IMR-90 (cell line): ENCODE measurements around the gene RNGTT. TPM values are rescaled to one million over a fixed set of nuclear protein-coding genes. Genes with fewer than 3 reads are reported as not detected.
A peak's percentile ranks its signal among the peaks of the same experiment; 100 is the strongest.

ENCODE experiments used
- ATAC-seq: fragments of 200-7000 bp; cut with Tn5 transposase; 2 replicates; pipeline ENCODE4 v1.9.1; 2020; ENCODE audit warnings: low read depth, mild to moderate bottlenecking, moderate library complexity
- BruUV-seq: library from RNA; stranded (reverse); fragments of 400-500 nt; replicated peaks from 2 replicates; lab custom pipeline; 2021; lab: Mats Ljungman, UMichigan
- CTCF ChIA-PET: fragments of 300-600 bp; formaldehyde crosslinking; extraction: SDS; loops from one replicate; lab custom pipeline; 2021; ENCODE audit warnings: antibody characterized with exemption; lab: Yijun Ruan, JAX
- POLR2A ChIA-PET: fragments of 300-600 bp; sonication (Branson Sonifier 250); formaldehyde crosslinking; loops from one replicate; lab custom pipeline; 2022; ENCODE audit warnings: antibody characterized with exemption; ENCODE audit not compliant: unreplicated experiment; lab: Charles Lee
- DNase-seq: peaks from one replicate; pipeline ENCODE4 v3.0.0; 2013
- H2AFZ ChIP-seq: replicated peaks from 2 replicates; pipeline ENCODE3; 2013; ENCODE audit warnings: low read length, mild to moderate bottlenecking; ENCODE audit not compliant: poor library complexity
- H2AK5ac ChIP-seq: 2 replicates; pipeline ENCODE4 v1.6.1; 2013; ENCODE audit warnings: low read depth, low read length, inconsistent platforms
- H2AK9ac ChIP-seq: replicated peaks from 2 replicates; pipeline ENCODE3; 2013; ENCODE audit warnings: mild to moderate bottlenecking, low read depth, low read length, moderate library complexity; ENCODE audit not compliant: poor library complexity
- H2BK120ac ChIP-seq: 2 replicates; pipeline ENCODE4 v1.6.1; 2013; ENCODE audit warnings: low read depth, low read length, inconsistent platforms
- H2BK15ac ChIP-seq: 3 replicates; pipeline ENCODE4 v1.6.1; 2013; ENCODE audit warnings: low read depth, low read length, inconsistent platforms
- H2BK20ac ChIP-seq: 2 replicates; pipeline ENCODE4 v1.6.1; 2013; ENCODE audit warnings: low read depth, mild to moderate bottlenecking, inconsistent platforms, low read length, moderate library complexity
- H2BK5ac ChIP-seq: 2 replicates; pipeline ENCODE4 v1.6.1; 2013; ENCODE audit warnings: mild to moderate bottlenecking, low read depth, low read length, inconsistent platforms; ENCODE audit not compliant: poor library complexity, severe bottlenecking
- H3K14ac ChIP-seq: replicated peaks from 2 replicates; pipeline ENCODE4 v1.6.1; 2013; ENCODE audit warnings: low read depth, low read length, inconsistent platforms
- H3K18ac ChIP-seq: 2 replicates; pipeline ENCODE4 v1.6.1; 2013; ENCODE audit warnings: low read depth, low read length, control low read depth
- H3K23ac ChIP-seq: 2 replicates; pipeline ENCODE4 v1.6.1; 2013; ENCODE audit warnings: low read depth, low read length, inconsistent platforms
- H3K27ac ChIP-seq: 2 replicates; pipeline ENCODE4 v1.5.1; 2013; ENCODE audit warnings: mild to moderate bottlenecking, control low read depth, low read length; ENCODE audit not compliant: insufficient read depth
- H3K27me3 ChIP-seq: 2 replicates; pipeline ENCODE4 v1.6.1; 2013; ENCODE audit warnings: low read length; ENCODE audit not compliant: control insufficient read depth, insufficient read depth
- H3K36me3 ChIP-seq: 2 replicates; pipeline ENCODE4 v1.6.1; 2013; ENCODE audit warnings: low read length, mixed read lengths; ENCODE audit not compliant: control insufficient read depth, insufficient read depth
- H3K4ac ChIP-seq: 2 replicates; pipeline ENCODE4 v1.6.1; 2013; ENCODE audit warnings: low read depth, low read length, inconsistent platforms
- H3K4me1 ChIP-seq: 2 replicates; pipeline ENCODE4 v1.6.1; 2013; ENCODE audit warnings: low read length, mixed read lengths; ENCODE audit not compliant: control insufficient read depth, insufficient read depth
- H3K4me2 ChIP-seq: 2 replicates; pipeline ENCODE4 v1.6.1; 2013; ENCODE audit warnings: low read depth, mild to moderate bottlenecking, control low read depth, low read length, moderate library complexity
- H3K4me3 ChIP-seq: 2 replicates; pipeline ENCODE4 v1.5.1; 2013; ENCODE audit warnings: low read depth, mild to moderate bottlenecking, control low read depth, low read length, moderate library complexity; ENCODE audit not compliant: insufficient read depth
- H3K56ac ChIP-seq: 2 replicates; pipeline ENCODE4 v1.6.1; 2013; ENCODE audit warnings: low read length, inconsistent platforms; ENCODE audit not compliant: insufficient read depth; ENCODE audit errors: extremely low read depth
- H3K79me1 ChIP-seq, 2 experiments: 2 replicates each; pipeline ENCODE4 v1.6.1; 2013; ENCODE audit warnings: low read length in 2 of 2, inconsistent platforms in 1 of 2, low read depth in 1 of 2
- H3K9ac ChIP-seq: 2 replicates; pipeline ENCODE4 v1.6.1; 2013; ENCODE audit warnings: low read depth, low read length, control low read depth
- H3K9me1 ChIP-seq: 2 replicates; pipeline ENCODE4 v1.6.1; 2013; ENCODE audit warnings: low read length, inconsistent platforms; ENCODE audit not compliant: insufficient read depth
- H3K9me3 ChIP-seq: 2 replicates; pipeline ENCODE4 v1.6.1; 2013; ENCODE audit warnings: low read length; ENCODE audit not compliant: control insufficient read depth, insufficient read depth
- H4K20me1 ChIP-seq: 2 replicates; pipeline ENCODE4 v1.6.1; 2013; ENCODE audit warnings: low read length, inconsistent platforms; ENCODE audit not compliant: insufficient read depth
- H4K5ac ChIP-seq: 2 replicates; pipeline ENCODE4 v1.6.1; 2013; ENCODE audit warnings: mild to moderate bottlenecking, low read depth, low read length, control low read depth
- H4K8ac ChIP-seq, 2 experiments: 2 replicates each; pipeline ENCODE4 v1.6.1; 2013; ENCODE audit warnings: low read depth in 2 of 2, low read length in 2 of 2, control low read depth in 1 of 2, inconsistent platforms in 1 of 2
- H4K91ac ChIP-seq: 2 replicates; pipeline ENCODE4 v1.6.1; 2013; ENCODE audit warnings: low read depth, low read length, inconsistent platforms; ENCODE audit not compliant: insufficient read depth
- BHLHE40 ChIP-seq: fragments of 150-350 bp; IDR thresholded peaks from 2 replicates; pipeline ENCODE4 v1.6.1; 2016; ENCODE audit warnings: mild to moderate bottlenecking, low read depth, low read length
- CHD1 ChIP-seq: IDR thresholded peaks from 2 replicates; pipeline ENCODE4 v1.6.1; 2012; ENCODE audit warnings: low read depth, low read length, improper control_type of control experiment
- FOS ChIP-seq: fragments of 150-350 bp; IDR thresholded peaks from 2 replicates; pipeline ENCODE4 v1.6.1; 2016; ENCODE audit warnings: low read depth, low read length
- MAZ ChIP-seq: IDR thresholded peaks from 2 replicates; pipeline ENCODE4 v1.6.1; 2012; ENCODE audit warnings: low read depth, mild to moderate bottlenecking, low read length, improper control_type of control experiment, moderate library complexity, borderline replicate concordance
- MXI1 ChIP-seq: IDR thresholded peaks from 2 replicates; pipeline ENCODE4 v1.6.1; 2012; ENCODE audit warnings: low read depth, mild to moderate bottlenecking, low read length, moderate library complexity, borderline replicate concordance
- NFE2L2 ChIP-seq: fragments of 150-350 bp; IDR thresholded peaks from 2 replicates; pipeline ENCODE4 v1.6.1; 2016; ENCODE audit warnings: low read depth, mild to moderate bottlenecking, low read length
- SMC3 ChIP-seq: fragments of 150-350 bp; IDR thresholded peaks from 2 replicates; pipeline ENCODE4 v1.6.1; 2016; ENCODE audit warnings: low read depth, mild to moderate bottlenecking, antibody characterized with exemption, low read length, moderate library complexity
- WGBS, 2 experiments: methylation state at CpG; one replicate each; pipeline versions ENCODE4 v1.1.5 to v1.1.7; 2013; ENCODE audit warnings: missing lambda C conversion rate in 2 of 2; ENCODE audit not compliant: insufficient read length in 1 of 2; ENCODE audit errors: extremely low coverage in 2 of 2; 5-methylcytosine and 5-hydroxymethylcytosine counted together
- dilution Hi-C: fragments of 300-500 bp; cut with HindIII; formaldehyde crosslinking; loops from one replicate; pipeline ENCODE4 v1.14.3; 2018; ENCODE audit warnings: low sequenced_read_pairs; ENCODE audit not compliant: unreplicated experiment
- in situ Hi-C: fragments of 300-500 bp; cut with MboI; formaldehyde crosslinking; loops from 3 replicates; pipeline ENCODE4 v1.14.3; 2019; ENCODE audit warnings: low sequenced_read_pairs, inconsistent platforms, mixed read lengths
- intact Hi-C: fragments of 100-400 bp; cut with micrococcal nuclease; formaldehyde crosslinking; loops from 2 replicates; pipeline ENCODE4 v1.10.0; 2022
- polyA plus RNA-seq, 3 experiments: library from polyadenylated mRNA; depleted of rRNA; stranded (reverse); fragments of >200 nt; gene quantifications; 2 replicates each; pipeline ENCODE4 v1.2.3, GENCODE V29; 2012; ENCODE audit warnings: low replicate concordance in 1 of 3
- total RNA-seq: library from RNA; depleted of rRNA; stranded (reverse); fragments of >200 nt; gene quantifications from 2 replicates; pipeline ENCODE4 v1.2.3, GENCODE V29; 2012

The RNGTT gene
- total and polyA plus RNA-seq, 2 of the 4 experiments (the other 2 are of a cell fraction): 5.4 to 21.7 TPM

DNA sequence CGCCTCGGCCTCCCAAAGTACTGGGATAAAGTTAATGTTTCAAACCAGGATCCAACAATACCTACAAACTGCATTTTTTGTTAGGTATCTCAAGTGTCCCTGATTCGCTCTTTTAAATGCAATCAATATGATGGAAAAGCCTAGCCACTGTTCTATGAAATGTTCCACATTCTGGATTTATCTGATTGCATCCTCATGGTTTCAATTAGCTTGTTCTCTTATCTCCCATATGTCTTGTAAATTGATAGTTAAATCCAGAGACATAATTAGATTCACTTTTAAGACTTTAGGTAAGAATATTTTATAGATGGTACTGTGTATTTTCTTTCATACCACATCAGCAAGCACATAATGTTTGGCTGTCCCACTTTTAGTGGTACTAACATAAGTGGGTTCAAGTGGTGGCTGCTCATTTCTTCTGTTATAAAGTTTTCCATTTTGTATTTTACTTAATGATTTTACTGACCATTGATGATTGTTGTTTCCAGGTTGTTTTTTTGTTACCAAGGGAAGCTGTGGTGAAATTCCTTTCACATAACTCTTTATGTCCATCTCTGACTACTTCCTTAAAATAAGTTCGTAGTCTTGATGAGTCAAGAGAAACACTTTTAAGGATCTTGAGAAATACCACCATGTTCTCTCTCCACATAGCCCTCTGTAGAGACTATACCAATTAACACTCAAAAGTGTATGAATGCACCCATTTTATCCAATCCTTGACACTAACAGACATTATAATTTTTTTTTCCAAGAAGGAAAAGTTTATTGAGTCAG, 40.5 kb downstream of the RNGTT start:
- Histone ChIP-seq H3K14ac (no peak overlapping the region), H3K56ac (no peak overlapping the region), H3K23ac (no peak overlapping the region), H4K20me1 (no peaks in the 10 kb centered on the region), H3K18ac (no peak overlapping the region), H3K9ac (no peak overlapping the region), H3K4ac (no peak overlapping the region), H4K91ac (no peak overlapping the region), H3K27ac (no peak overlapping the region), H2BK20ac (no peak overlapping the region), H3K4me1 (no peaks in the 10 kb centered on the region), H2AFZ (no peak overlapping the region), H2BK120ac (no peak overlapping the region), H4K8ac (no peak overlapping the region), H3K4me2 (no peak overlapping the region), H2AK9ac (no peak overlapping the region), H2BK5ac (no peak overlapping the region), H3K9me1 (no peaks in the 10 kb centered on the region), H3K9me3 (no peaks in the 10 kb centered on the region), H3K36me3 (peaks cover 5% of the 10 kb centered on the region), H2AK5ac (no peak overlapping the region), H4K5ac (no peak overlapping the region), H3K27me3 (no peaks in the 10 kb centered on the region), H3K4me3 (no peak overlapping the region), H2BK15ac (no peak overlapping the region), H3K79me1 (no peaks in the 10 kb centered on the region)
- DNase-seq (peak; percentile 8), ATAC-seq (no peak)
- no peak for TF ChIP-seq FOS
- no peak for TF ChIP-seq SMC3
- TF ChIP-seq CHD1: no peak
- TF ChIP-seq BHLHE40: no peak
- TF ChIP-seq MAZ: no peak
- TF ChIP-seq MXI1: no peak
- TF ChIP-seq NFE2L2: no peak
- BruUV-seq: no TSS peak
- CTCF ChIA-PET: interaction anchor here (0.6 kb wide), 1 partner anchor 1524 kb away, joined by 4 read pairs; no protein-coding TSS in a partner anchor
- POLR2A ChIA-PET: no interaction called here
- intact Hi-C loops: no loop called here
- dilution Hi-C loops: no loop called here
- WGBS, 2 experiments: no CpG with 5 or more reads among the region's 4 CpGs
- in situ Hi-C loops: no loop called here
